Measurements from ENCODE around the gene MAGIX. TPM values are rescaled to one million over a fixed set of nuclear protein-coding genes. Genes with fewer than 3 reads are reported as not detected.
"Not testable (repeated sequence)": the region's sequence is repeated elsewhere in the genome, so short reads cannot be mapped to it uniquely, and the experiment has no call there.

MAGIX gene
- 0.13 TPM in 1 of 2 replicates, not detected in the other for total RNA-seq (2014; rRNA removed; shearing (Covaris generic))
- 0.02 TPM in 1 of 2 replicates, not detected in the other for polyA plus RNA-seq (2015; cell fraction: cytosol; rRNA removed)
- polyA plus RNA-seq (2015; cell fraction: nucleus; rRNA removed) = not detected in 2 replicates

GRCh38 chrX:49162620-49163019 lies at the start of gene MAGIX:
TSS of gene MAGIX (plus strand) at chrX:49162758. CDS start at chrX:49162890, 132 bp downstream.
- DNase-seq (ENCODE audit: low read depth) = no peak

GRCh38 chrX:49116076-49116475 lies 46.5 kb upstream of the MAGIX start:
- no peak for DNase-seq (ENCODE audit: low read depth)

- no peak for DNase-seq (ENCODE audit: low read depth)
Observed at GRCh38 chrX:49116716-49117115, 45.8 kb upstream of the MAGIX start.

- DNase-seq (ENCODE audit: low read depth) = no peak
Observed at GRCh38 chrX:49117581-49117980, 45.0 kb upstream of the MAGIX start.

- no peak for DNase-seq (ENCODE audit: low read depth)
Observed at GRCh38 chrX:49120091-49120490, 42.5 kb upstream of the MAGIX start.

GRCh38 chrX:49122499-49122898 lies 40.1 kb upstream of the MAGIX start:
- no peak for DNase-seq (ENCODE audit: low read depth)

- DNase-seq (ENCODE audit: low read depth) = not testable (repeated sequence)
Observed at GRCh38 chrX:49127742-49128258, 34.8 kb upstream of the MAGIX start.

GRCh38 chrX:49129427-49129826 lies 33.1 kb upstream of the MAGIX start:
- no peak for DNase-seq (ENCODE audit: low read depth)

- not testable (repeated sequence) for DNase-seq (ENCODE audit: low read depth)
Observed at GRCh38 chrX:49132275-49132674, 30.3 kb upstream of the MAGIX start.

GRCh38 chrX:49133759-49134158 lies 28.8 kb upstream of the MAGIX start:
- DNase-seq (ENCODE audit: low read depth) = no peak

- DNase-seq (ENCODE audit: low read depth) = peak; percentile 4
Observed at GRCh38 chrX:49137492-49137891, 25.1 kb upstream of the MAGIX start.

GRCh38 chrX:49139713-49140112 lies 22.8 kb upstream of the MAGIX start:
- no peak for DNase-seq (ENCODE audit: low read depth)

- DNase-seq (ENCODE audit: low read depth) = not testable (repeated sequence)
Observed at GRCh38 chrX:49142264-49142663, 20.3 kb upstream of the MAGIX start.

GRCh38 chrX:49143154-49143553 lies 19.4 kb upstream of the MAGIX start:
- not testable (repeated sequence) for DNase-seq (ENCODE audit: low read depth)

- DNase-seq (ENCODE audit: low read depth) = no peak
Observed at GRCh38 chrX:49147282-49147681, 15.3 kb upstream of the MAGIX start.

GRCh38 chrX:49147936-49148335 lies 14.6 kb upstream of the MAGIX start:
- DNase-seq (ENCODE audit: low read depth) = no peak

GRCh38 chrX:49148390-49149100 lies 14.0 kb upstream of the MAGIX start:
- not testable (repeated sequence) for DNase-seq (ENCODE audit: low read depth)

- not testable (repeated sequence) for DNase-seq (ENCODE audit: low read depth)
Observed at GRCh38 chrX:49149291-49149690, 13.3 kb upstream of the MAGIX start.

GRCh38 chrX:49153467-49153866 lies 9.1 kb upstream of the MAGIX start:
- no peak for DNase-seq (ENCODE audit: low read depth)

GRCh38 chrX:49155243-49155899 lies 7.2 kb upstream of the MAGIX start:
- DNase-seq (ENCODE audit: low read depth) = peak; percentile 80

- DNase-seq (ENCODE audit: low read depth) = peak; percentile 86
Observed at GRCh38 chrX:49155900-49156837, 6.4 kb upstream of the MAGIX start.
